ENCODE data around the gene DHRS1.

DNA sequence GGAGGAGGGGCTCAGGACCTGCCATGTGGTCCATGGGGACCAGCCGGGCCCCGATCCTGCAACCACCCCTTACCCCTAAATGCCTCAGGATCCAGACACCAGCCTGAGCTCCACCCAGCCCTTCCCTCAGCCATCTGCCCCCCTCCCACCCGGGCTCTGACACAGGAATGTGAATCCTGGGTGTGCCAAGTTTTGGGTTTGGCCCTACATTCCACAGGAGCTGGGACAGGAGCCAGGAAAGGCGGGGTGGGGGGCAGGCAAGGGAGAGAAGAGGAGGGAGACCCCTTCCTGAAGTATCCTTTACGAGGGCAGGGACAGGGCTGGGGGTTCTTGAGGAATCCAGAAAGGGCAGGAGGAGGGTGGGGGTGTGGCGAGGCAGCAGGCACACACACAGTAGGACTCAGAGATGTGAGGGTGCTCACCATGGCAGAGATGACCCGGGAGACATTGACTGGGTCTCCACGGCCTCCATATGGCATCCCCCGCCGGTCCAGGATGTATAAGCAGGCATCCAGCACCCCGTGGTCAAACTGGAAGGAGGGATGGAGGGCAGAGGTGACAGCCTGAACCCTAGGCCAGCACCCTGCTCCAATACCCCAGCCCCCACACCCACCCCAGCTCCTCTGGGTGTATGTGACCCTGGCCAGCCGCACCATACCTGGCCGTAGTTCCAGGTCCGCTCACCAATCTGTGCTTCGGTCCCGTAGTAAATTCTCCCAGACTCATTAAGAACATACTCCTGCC is 40.1 kb downstream of the DHRS1 start:
- TF ChIP-seq POLR2A (IDR thresholded peaks at IDR 0.05) (no peak), EP300 (IDR thresholded peaks at IDR 0.05) (no peak), POLR2AphosphoS5 (IDR thresholded peaks at IDR 0.05) (no peak)
- TF ChIP-seq, protein P1, sequence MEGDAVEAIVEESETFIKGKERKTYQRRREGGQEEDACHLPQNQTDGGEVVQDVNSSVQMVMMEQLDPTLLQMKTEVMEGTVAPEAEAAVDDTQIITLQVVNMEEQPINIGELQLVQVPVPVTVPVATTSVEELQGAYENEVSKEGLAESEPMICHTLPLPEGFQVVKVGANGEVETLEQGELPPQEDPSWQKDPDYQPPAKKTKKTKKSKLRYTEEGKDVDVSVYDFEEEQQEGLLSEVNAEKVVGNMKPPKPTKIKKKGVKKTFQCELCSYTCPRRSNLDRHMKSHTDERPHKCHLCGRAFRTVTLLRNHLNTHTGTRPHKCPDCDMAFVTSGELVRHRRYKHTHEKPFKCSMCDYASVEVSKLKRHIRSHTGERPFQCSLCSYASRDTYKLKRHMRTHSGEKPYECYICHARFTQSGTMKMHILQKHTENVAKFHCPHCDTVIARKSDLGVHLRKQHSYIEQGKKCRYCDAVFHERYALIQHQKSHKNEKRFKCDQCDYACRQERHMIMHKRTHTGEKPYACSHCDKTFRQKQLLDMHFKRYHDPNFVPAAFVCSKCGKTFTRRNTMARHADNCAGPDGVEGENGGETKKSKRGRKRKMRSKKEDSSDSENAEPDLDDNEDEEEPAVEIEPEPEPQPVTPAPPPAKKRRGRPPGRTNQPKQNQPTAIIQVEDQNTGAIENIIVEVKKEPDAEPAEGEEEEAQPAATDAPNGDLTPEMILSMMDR (IDR thresholded peaks at IDR 0.05), result no peak
